Esophagus squamous epithelium (tissue), 4 donors: ENCODE results near the gene DOCK8.

Source experiments
- POLR2A ChIP-seq, 4 donors: fragments of 450-650 bp; IDR thresholded peaks; one replicate each; pipeline ENCODE4 v1.6.1; 2017; ENCODE audit warnings: antibody characterized with exemption in 4 of 4, mild to moderate bottlenecking in 4 of 4, moderate library complexity in 3 of 4
- TF ChIP-seq, protein P1 (sequence below), 6 experiments: fragments of 450-650 bp in 4 of 6; fragments of 200-600 bp in 2 of 6; sonication (generic) in 2 of 6; IDR thresholded peaks; one replicate each; pipeline ENCODE4 v1.5.1; 2016 to 2019; ENCODE audit warnings: antibody characterized with exemption in 6 of 6, mild to moderate bottlenecking in 4 of 6, moderate library complexity in 4 of 6

GRCh38 chr9:504921-505740 is 290.5 kb downstream of the DOCK8 start:
- TF ChIP-seq, protein P1, sequence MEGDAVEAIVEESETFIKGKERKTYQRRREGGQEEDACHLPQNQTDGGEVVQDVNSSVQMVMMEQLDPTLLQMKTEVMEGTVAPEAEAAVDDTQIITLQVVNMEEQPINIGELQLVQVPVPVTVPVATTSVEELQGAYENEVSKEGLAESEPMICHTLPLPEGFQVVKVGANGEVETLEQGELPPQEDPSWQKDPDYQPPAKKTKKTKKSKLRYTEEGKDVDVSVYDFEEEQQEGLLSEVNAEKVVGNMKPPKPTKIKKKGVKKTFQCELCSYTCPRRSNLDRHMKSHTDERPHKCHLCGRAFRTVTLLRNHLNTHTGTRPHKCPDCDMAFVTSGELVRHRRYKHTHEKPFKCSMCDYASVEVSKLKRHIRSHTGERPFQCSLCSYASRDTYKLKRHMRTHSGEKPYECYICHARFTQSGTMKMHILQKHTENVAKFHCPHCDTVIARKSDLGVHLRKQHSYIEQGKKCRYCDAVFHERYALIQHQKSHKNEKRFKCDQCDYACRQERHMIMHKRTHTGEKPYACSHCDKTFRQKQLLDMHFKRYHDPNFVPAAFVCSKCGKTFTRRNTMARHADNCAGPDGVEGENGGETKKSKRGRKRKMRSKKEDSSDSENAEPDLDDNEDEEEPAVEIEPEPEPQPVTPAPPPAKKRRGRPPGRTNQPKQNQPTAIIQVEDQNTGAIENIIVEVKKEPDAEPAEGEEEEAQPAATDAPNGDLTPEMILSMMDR (IDR thresholded peaks at IDR 0.05): no peak
- no peak for TF ChIP-seq POLR2A (IDR thresholded peaks at IDR 0.05)
